Measurements from ENCODE around the gene IWS1. TPM values are rescaled to one million over a fixed set of nuclear protein-coding genes. Genes with fewer than 3 reads are reported as not detected.

The IWS1 gene
- total RNA-seq, 4 donors from 2014 or later = 22.7 to 47.1 (median 33.2) TPM

DNA sequence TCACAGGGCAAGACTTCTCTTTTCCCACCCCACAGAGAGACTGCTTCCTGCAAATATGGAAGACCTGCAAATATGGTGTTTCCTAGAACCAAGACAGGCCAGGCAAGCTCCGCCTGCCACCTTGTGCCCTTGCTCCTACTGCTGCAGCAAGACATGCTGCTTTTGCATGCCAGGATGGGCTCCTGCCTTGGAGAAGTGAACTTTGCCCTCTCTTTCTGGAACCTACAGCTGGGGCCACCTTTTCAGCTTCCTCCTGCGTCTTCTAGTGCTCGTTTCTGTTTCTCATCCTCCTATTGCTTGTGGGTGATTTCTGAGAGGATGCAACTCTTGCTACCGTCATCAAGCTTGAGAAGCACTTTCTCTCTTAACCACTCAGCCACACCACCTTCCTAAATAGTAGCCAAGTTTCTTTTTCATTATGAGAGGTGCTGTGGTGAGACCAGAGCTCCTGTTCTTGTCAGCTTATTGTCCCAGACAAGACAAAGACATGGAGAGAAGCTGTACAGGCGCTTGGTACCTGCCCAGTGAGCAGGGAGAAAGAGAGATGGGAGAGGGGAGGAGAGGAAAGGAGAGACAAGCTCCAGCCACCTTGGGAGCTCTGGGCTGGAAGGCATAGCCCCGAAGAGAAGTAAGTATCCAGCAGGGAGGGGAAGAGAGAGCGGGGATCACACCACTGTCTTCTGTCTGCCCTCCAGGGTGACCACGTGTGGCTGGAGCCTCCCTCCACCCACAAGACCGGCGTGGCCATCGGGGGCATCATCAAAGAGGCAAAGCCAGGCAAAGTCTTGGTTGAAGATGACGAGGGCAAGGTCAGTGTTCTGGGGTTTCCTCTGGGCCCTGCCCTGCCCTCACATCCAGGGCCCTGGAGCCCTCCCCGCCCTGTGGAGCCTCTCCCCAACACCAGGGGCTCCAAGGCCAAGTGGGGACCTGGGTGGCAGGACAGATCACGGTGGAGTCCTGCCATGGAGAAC is 37.5 kb upstream of the IWS1 start:
- WGBS, 2 donors = 84 to 87% methylated on average over 14 of the region's 14 CpGs
- TF ChIP-seq POLR2A (IDR thresholded peaks at IDR 0.05) = no peak
- TF ChIP-seq, protein P1, sequence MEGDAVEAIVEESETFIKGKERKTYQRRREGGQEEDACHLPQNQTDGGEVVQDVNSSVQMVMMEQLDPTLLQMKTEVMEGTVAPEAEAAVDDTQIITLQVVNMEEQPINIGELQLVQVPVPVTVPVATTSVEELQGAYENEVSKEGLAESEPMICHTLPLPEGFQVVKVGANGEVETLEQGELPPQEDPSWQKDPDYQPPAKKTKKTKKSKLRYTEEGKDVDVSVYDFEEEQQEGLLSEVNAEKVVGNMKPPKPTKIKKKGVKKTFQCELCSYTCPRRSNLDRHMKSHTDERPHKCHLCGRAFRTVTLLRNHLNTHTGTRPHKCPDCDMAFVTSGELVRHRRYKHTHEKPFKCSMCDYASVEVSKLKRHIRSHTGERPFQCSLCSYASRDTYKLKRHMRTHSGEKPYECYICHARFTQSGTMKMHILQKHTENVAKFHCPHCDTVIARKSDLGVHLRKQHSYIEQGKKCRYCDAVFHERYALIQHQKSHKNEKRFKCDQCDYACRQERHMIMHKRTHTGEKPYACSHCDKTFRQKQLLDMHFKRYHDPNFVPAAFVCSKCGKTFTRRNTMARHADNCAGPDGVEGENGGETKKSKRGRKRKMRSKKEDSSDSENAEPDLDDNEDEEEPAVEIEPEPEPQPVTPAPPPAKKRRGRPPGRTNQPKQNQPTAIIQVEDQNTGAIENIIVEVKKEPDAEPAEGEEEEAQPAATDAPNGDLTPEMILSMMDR (IDR thresholded peaks at IDR 0.05) = no peak
- no peak overlapping the region for H3K4me3 ChIP-seq (ENCODE audit: low read depth, poor library complexity, severe bottlenecking)
- intact Hi-C loops (cut with DNase I; ENCODE audit: low total_unique reads) = no loop called here
- DNase-seq (ENCODE audit: low spot score in 2 of 2) = no peak

DNA sequence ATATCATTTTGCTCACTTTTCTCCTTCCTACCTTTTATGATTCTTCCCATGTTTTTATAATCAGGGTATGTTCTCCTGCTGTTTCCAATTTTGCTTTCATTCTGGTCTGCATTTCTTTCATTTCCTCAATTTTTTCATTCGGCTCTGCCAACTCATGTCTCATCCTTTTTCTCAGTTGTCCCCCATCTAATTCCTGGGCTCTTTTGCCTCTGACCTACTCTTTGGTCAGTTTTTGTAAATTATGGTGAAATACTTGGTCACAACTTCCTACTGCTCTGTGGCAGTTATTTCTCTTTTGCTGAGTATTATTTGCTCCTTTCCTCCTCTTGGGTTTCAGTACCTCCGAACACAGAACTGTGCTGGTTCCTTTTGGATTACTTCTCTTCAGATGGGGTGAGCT is 36.6 kb upstream of the IWS1 start:
- DNase-seq (ENCODE audit: low spot score in 2 of 2) = no peak
- TF ChIP-seq, protein P1 (IDR thresholded peaks at IDR 0.05) = no peak
- TF ChIP-seq POLR2A (IDR thresholded peaks at IDR 0.05) = no peak
- no peak overlapping the region for H3K4me3 ChIP-seq (ENCODE audit: low read depth, poor library complexity, severe bottlenecking)
- WGBS, 2 donors = 69 to 87% methylated on average over 2 of the region's 2 CpGs
- intact Hi-C loops (cut with DNase I; ENCODE audit: low total_unique reads) = no loop called here

DNA sequence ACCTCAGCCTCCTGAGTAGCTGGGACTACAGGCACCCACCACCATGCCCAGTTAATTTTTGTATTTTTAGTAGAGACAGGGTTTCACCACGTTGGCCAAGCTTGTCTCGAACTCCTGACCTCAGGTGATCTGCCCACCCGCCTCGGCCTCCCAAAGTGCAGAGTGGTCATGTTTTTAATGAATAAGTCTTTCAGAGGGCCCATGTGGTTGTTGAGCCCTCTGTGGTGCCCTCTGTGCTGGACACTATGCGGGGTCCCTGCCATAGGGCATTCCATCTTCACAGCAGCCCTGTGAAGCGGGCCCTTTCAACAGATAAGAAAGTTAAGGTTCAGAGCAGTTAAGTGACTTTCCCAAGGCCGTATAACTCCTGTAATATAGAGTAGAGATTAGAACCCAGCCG is 35.1 kb upstream of the IWS1 start:
- WGBS, 2 donors = 93 to 94% methylated on average over 8 of the region's 8 CpGs
- intact Hi-C loops (cut with DNase I; ENCODE audit: low total_unique reads) = no loop called here
- no peak for DNase-seq (ENCODE audit: low spot score in 2 of 2)
- TF ChIP-seq POLR2A (IDR thresholded peaks at IDR 0.05) = no peak
- TF ChIP-seq, protein P1 (IDR thresholded peaks at IDR 0.05) = no peak
- no peak overlapping the region for H3K4me3 ChIP-seq (ENCODE audit: low read depth, poor library complexity, severe bottlenecking)

DNA sequence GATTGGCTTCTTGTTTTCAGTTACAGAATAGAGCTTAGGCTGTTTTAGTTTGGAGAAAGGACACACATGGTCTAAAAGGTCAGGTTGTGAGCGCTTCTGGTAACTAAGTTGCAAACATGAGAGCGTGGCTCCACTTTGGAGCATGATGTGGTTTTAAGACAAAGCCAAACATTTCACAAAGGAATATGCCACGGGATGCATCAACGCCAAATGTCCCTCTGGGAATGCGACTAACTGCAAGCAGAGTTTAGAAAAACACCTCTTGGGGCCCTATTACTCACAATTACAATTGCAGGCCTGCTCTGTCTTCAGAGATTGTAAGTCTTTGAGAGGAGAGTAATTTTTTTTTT is 34.6 kb upstream of the IWS1 start:
- no peak for DNase-seq (ENCODE audit: low spot score in 2 of 2)
- WGBS, 2 donors = 80 to 81% methylated on average over 5 of the region's 5 CpGs
- intact Hi-C loops (cut with DNase I; ENCODE audit: low total_unique reads) = no loop called here
- no peak for TF ChIP-seq POLR2A (IDR thresholded peaks at IDR 0.05)
- TF ChIP-seq, protein P1 (IDR thresholded peaks at IDR 0.05) = no peak
- no peak overlapping the region for H3K4me3 ChIP-seq (ENCODE audit: low read depth, poor library complexity, severe bottlenecking)

DNA sequence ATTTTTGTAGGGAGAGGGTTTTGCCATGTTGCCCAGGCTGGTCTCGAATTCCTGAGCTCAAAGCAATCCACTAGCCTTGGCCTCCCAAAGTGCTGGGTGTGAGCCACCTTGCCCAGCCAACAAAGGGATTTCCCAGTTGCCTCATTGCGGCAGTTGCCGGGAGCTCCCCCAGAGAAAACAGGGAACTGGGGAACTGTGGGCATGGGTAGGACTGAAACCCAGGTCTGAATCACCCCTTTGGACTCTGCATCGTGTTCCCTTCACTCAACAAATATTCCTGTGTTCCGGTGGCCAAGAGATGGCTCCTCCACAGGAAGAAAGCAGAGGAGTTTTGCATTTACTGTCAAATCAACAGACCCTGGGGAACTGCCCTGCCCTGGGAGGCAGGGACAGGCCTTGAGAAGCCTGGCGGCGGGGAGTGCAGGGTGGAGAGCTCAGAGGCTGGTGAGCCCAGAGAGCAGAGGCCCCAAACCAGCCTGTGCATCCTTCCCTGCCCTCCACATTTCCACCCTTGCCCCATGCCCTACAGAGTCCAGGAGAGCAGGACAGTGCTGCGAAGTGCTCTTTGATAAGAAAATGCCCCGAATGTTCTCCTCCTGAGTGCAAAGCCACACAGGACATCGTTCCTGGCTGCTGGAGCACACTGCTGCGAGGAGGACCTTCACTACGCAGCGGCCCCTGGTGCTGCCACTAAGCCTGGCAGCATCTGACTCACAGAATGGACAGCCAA is 34.1 kb upstream of the IWS1 start:
- TF ChIP-seq POLR2A (IDR thresholded peaks at IDR 0.05) = no peak
- TF ChIP-seq, protein P1 (IDR thresholded peaks at IDR 0.05) = no peak
- DNase-seq (ENCODE audit: low spot score in 2 of 2) = no peak
- H3K4me3 ChIP-seq (ENCODE audit: low read depth, poor library complexity, severe bottlenecking) = no peak overlapping the region
- intact Hi-C loops (cut with DNase I; ENCODE audit: low total_unique reads) = no loop called here
- WGBS, 2 donors = 78 to 83% methylated on average over 13 of the region's 13 CpGs
